Keratinocyte (primary cell): ENCODE data around the gene CTDSPL.

Source experiments
- CTCF ChIP-seq, 3 experiments: IDR thresholded peaks in 1 of 3; conservative IDR thresholded peaks in 1 of 3; optimal IDR thresholded peaks in 1 of 3; 2 replicates in 2 of 3; 3 replicates in 1 of 3; pipeline versions ENCODE3 to v1.5.1; 2011; ENCODE audit warnings: low read length in 3 of 3, mild to moderate bottlenecking in 3 of 3, moderate library complexity in 2 of 3, control low read depth in 1 of 3, inconsistent platforms in 1 of 3; ENCODE audit not compliant: insufficient read depth in 2 of 3; ENCODE audit errors: extremely low read depth in 1 of 3
- EZH2 ChIP-seq: IDR thresholded peaks from one replicate; pipeline ENCODE4 v1.6.1; 2012; ENCODE audit warnings: inconsistent platforms, mild to moderate bottlenecking, low read length, moderate library complexity

GRCh38 chr3:37993820-37994638 is 132.3 kb downstream of the CTDSPL start:
- TF ChIP-seq CTCF (optimal IDR thresholded peaks at IDR 0.05 in 1 of 3, IDR thresholded peaks at IDR 0.05 in 1 of 3, conservative IDR thresholded peaks at IDR 0.05 in 1 of 3; ENCODE audit: extremely low read depth in 1 of 3, insufficient read depth in 2 of 3, low read length in 3 of 3) (no peak), EZH2 (no peak)
